ENCODE results near the gene ABHD14A. TPM values are rescaled to one million over a fixed set of nuclear protein-coding genes. Genes with fewer than 3 reads are reported as not detected.

ABHD14A gene
- total RNA-seq, 1 experiment from 2014 or later: 3.7 TPM

GRCh38 chr3:51963951-51964451 is 10.9 kb upstream of the ABHD14A start:
- TF ChIP-seq CTCF (conservative IDR thresholded peaks at IDR 0.05; ENCODE audit: low read depth, low read length) (no peak), EZH2 (IDR thresholded peaks at IDR 0.05; ENCODE audit: borderline replicate concordance, low read depth, low read length, poor library complexity, severe bottlenecking) (no peak)
- intact Hi-C loops (cut with micrococcal nuclease; ENCODE audit: unreplicated experiment): no loop called here
- Histone ChIP-seq H3K27me3 (replicated peaks; ENCODE audit: insufficient read depth, low read depth, low read length, poor library complexity) (no peaks in the 10 kb centered on the region), H3K36me3 (ENCODE audit: insufficient read depth, low read length, poor library complexity, severe bottlenecking) (no peaks in the 10 kb centered on the region), H3K4me1 (ENCODE audit: insufficient read depth, low read length, poor library complexity, severe bottlenecking) (no peaks in the 10 kb centered on the region), H3K27ac (ENCODE audit: low read depth, low read length, poor library complexity, severe bottlenecking) (no peak overlapping the region), H3K9me3 (ENCODE audit: low read depth, low read length, poor library complexity, severe bottlenecking) (no peaks in the 10 kb centered on the region), H3K4me3 (ENCODE audit: low read depth, low read length, poor library complexity, severe bottlenecking) (no peak overlapping the region)
- DNase-seq (ENCODE audit: low spot score): no peak
- CTCF ChIA-PET: no interaction called here
- POLR2A ChIA-PET (ENCODE audit: low non-redundant PET): no interaction called here
- no TSS peak for BruUV-seq (replicated peaks)

- no peak overlapping the region for H3K27ac ChIP-seq (ENCODE audit: low read depth, low read length, poor library complexity, severe bottlenecking)
- H3K4me3 ChIP-seq (ENCODE audit: low read depth, low read length, poor library complexity, severe bottlenecking): no peak overlapping the region
- no peak for DNase-seq (ENCODE audit: low spot score)
- no peaks in the 10 kb centered on the region for H3K4me1 ChIP-seq (ENCODE audit: insufficient read depth, low read length, poor library complexity, severe bottlenecking)
- TF ChIP-seq EZH2 (IDR thresholded peaks at IDR 0.05; ENCODE audit: borderline replicate concordance, low read depth, low read length, poor library complexity, severe bottlenecking) (no peak), CTCF (conservative IDR thresholded peaks at IDR 0.05; ENCODE audit: low read depth, low read length) (no peak)
- intact Hi-C loops (cut with micrococcal nuclease; ENCODE audit: unreplicated experiment): no loop called here
- no TSS peak for BruUV-seq (replicated peaks)
- no peaks in the 10 kb centered on the region for H3K36me3 ChIP-seq (ENCODE audit: insufficient read depth, low read length, poor library complexity, severe bottlenecking)
- POLR2A ChIA-PET (ENCODE audit: low non-redundant PET): no interaction called here
- CTCF ChIA-PET: no interaction called here
- no peaks in the 10 kb centered on the region for H3K27me3 ChIP-seq (replicated peaks; ENCODE audit: insufficient read depth, low read depth, low read length, poor library complexity)
- H3K9me3 ChIP-seq (ENCODE audit: low read depth, low read length, poor library complexity, severe bottlenecking): no peaks in the 10 kb centered on the region
Measured at GRCh38 chr3:51964521-51964920, 10.3 kb upstream of the ABHD14A start.

GRCh38 chr3:51966016-51966415 is 8.8 kb upstream of the ABHD14A start:
- Histone ChIP-seq H3K4me1 (ENCODE audit: insufficient read depth, low read length, poor library complexity, severe bottlenecking) (no peaks in the 10 kb centered on the region), H3K27ac (ENCODE audit: low read depth, low read length, poor library complexity, severe bottlenecking) (no peak overlapping the region), H3K9me3 (ENCODE audit: low read depth, low read length, poor library complexity, severe bottlenecking) (no peaks in the 10 kb centered on the region), H3K27me3 (replicated peaks; ENCODE audit: insufficient read depth, low read depth, low read length, poor library complexity) (no peaks in the 10 kb centered on the region), H3K36me3 (ENCODE audit: insufficient read depth, low read length, poor library complexity, severe bottlenecking) (no peaks in the 10 kb centered on the region), H3K4me3 (ENCODE audit: low read depth, low read length, poor library complexity, severe bottlenecking) (no peak overlapping the region)
- no TSS peak for BruUV-seq (replicated peaks)
- ChIA-PET POLR2A (ENCODE audit: low non-redundant PET) (interaction anchor here (0.6 kb wide), 1 partner anchor 581 kb away, joined by 3 read pairs; the partner anchor contains the start of gene MANF), CTCF (no interaction called here)
- TF ChIP-seq CTCF (conservative IDR thresholded peaks at IDR 0.05; ENCODE audit: low read depth, low read length): no peak
- no peak for TF ChIP-seq EZH2 (IDR thresholded peaks at IDR 0.05; ENCODE audit: borderline replicate concordance, low read depth, low read length, poor library complexity, severe bottlenecking)
- no peak for DNase-seq (ENCODE audit: low spot score)
- intact Hi-C loops (cut with micrococcal nuclease; ENCODE audit: unreplicated experiment): no loop called here
